Measurements from ENCODE around the gene INPP4A. TPM values are rescaled to one million over a fixed set of nuclear protein-coding genes. Genes with fewer than 3 reads are reported as not detected.

INPP4A gene
- total RNA-seq, 1 experiment from 2014 or later, result 15.2 TPM

- DNase-seq (ENCODE audit: low spot score), result no peak
- in situ Hi-C loops (cut with HindIII; ENCODE audit: low sequenced_read_pairs), result no loop called here
These were observed 189.9 kb downstream of the INPP4A start for GRCh38 chr2:98634406-98635092.

GRCh38 chr2:98637401-98638147 lies 192.9 kb downstream of the INPP4A start:
- DNase-seq (ENCODE audit: low spot score), result no peak
- in situ Hi-C loops (cut with HindIII; ENCODE audit: low sequenced_read_pairs), result no loop called here

GRCh38 chr2:98643496-98644100 lies 198.9 kb downstream of the INPP4A start:
- in situ Hi-C loops (cut with HindIII; ENCODE audit: low sequenced_read_pairs), result no loop called here
- no peak for DNase-seq (ENCODE audit: low spot score)

Other genes starting within 250 kb of the INPP4A start
- gene CNGA3, start 98.4 kb upstream of the INPP4A start, total RNA-seq (2014; rRNA removed; shearing (Covaris generic)), result not detected in 2 replicates
- gene COA5, start 163.7 kb downstream of the INPP4A start, total RNA-seq (2014; rRNA removed; shearing (Covaris generic)), result 21.5 and 37.0 TPM in 2 replicates
- 38.5 and 41.7 TPM in 2 replicates for gene UNC50, start 163.7 kb downstream of the INPP4A start, total RNA-seq (2014; rRNA removed; shearing (Covaris generic))